Hepatocyte (in vitro differentiated cells): Measurements from ENCODE around the gene LCMT1. TPM values are rescaled to one million over a fixed set of nuclear protein-coding genes. Genes with fewer than 3 reads are reported as not detected.

ENCODE experiments used
- DNase-seq: peaks from one replicate; pipeline ENCODE4 v3.0.0-alpha.2; 2016; ENCODE audit warnings: low spot score
- H2AFZ ChIP-seq: fragments of 200-600 bp; sonication (generic); 2 replicates; pipeline ENCODE4 v1.6.0; 2016; ENCODE audit warnings: antibody characterized with exemption, mild to moderate bottlenecking
- H3K27ac ChIP-seq: fragments of 200-600 bp; sonication (generic); 2 replicates; pipeline ENCODE4 v1.5.1; 2016; ENCODE audit warnings: mild to moderate bottlenecking
- H3K27me3 ChIP-seq: fragments of 200-600 bp; sonication (generic); 2 replicates; pipeline ENCODE4 v1.6.1; 2016
- H3K36me3 ChIP-seq: fragments of 200-600 bp; sonication (generic); replicated peaks from 2 replicates; pipeline ENCODE4 v1.5.1; 2016; ENCODE audit warnings: low read depth; ENCODE audit not compliant: insufficient read depth
- H3K4me1 ChIP-seq: fragments of 200-600 bp; sonication (generic); 2 replicates; pipeline ENCODE4 v1.5.1; 2016; ENCODE audit warnings: mild to moderate bottlenecking, moderate library complexity; ENCODE audit not compliant: insufficient read depth
- H3K4me2 ChIP-seq: fragments of 200-600 bp; sonication (generic); 2 replicates; pipeline ENCODE4 v1.6.0; 2016
- H3K4me3 ChIP-seq: fragments of 200-600 bp; sonication (generic); 2 replicates; pipeline ENCODE4 v1.5.1; 2016; ENCODE audit warnings: mild to moderate bottlenecking
- H3K79me2 ChIP-seq: fragments of 200-600 bp; sonication (generic); 2 replicates; pipeline ENCODE4 v1.6.0; 2017; ENCODE audit warnings: mild to moderate bottlenecking
- H3K9me2 ChIP-seq: fragments of 200-600 bp; sonication (generic); replicated peaks from 2 replicates; pipeline ENCODE4 v1.6.0; 2017; ENCODE audit warnings: mild to moderate bottlenecking; ENCODE audit not compliant: insufficient read depth
- H3K9me3 ChIP-seq: fragments of 200-600 bp; sonication (generic); 2 replicates; pipeline ENCODE4 v1.5.1; 2016; ENCODE audit warnings: low read depth, mild to moderate bottlenecking
- H4K20me1 ChIP-seq: fragments of 200-600 bp; sonication (generic); 2 replicates; pipeline ENCODE4 v1.6.0; 2016; ENCODE audit warnings: mild to moderate bottlenecking; ENCODE audit not compliant: insufficient read depth, poor library complexity, severe bottlenecking
- CTCF ChIP-seq: fragments of 200-600 bp; sonication (generic); IDR thresholded peaks from 2 replicates; pipeline ENCODE4 v1.5.1; 2016; ENCODE audit warnings: antibody characterized with exemption, mild to moderate bottlenecking; ENCODE audit not compliant: poor library complexity
- EZH2 ChIP-seq: fragments of 200-600 bp; sonication (generic); IDR thresholded peaks from 2 replicates; pipeline ENCODE4 v1.6.1; 2016; ENCODE audit warnings: antibody characterized with exemption, mild to moderate bottlenecking, borderline replicate concordance
- EZH2phosphoT487 ChIP-seq: fragments of 200-600 bp; sonication (generic); IDR thresholded peaks from one replicate; pipeline ENCODE4 v1.6.1; 2018; ENCODE audit warnings: antibody characterized with exemption, mild to moderate bottlenecking, low read depth, moderate library complexity; ENCODE audit not compliant: unreplicated experiment, severe bottlenecking
- WGBS: methylation state at CpG from one replicate; pipeline ENCODE4 v1.1.6; 2016; ENCODE audit warnings: low lambda C conversion rate; ENCODE audit errors: missing lambda C conversion rate; 5-methylcytosine and 5-hydroxymethylcytosine counted together
- polyA plus RNA-seq: library from polyadenylated mRNA; unstranded; fragments of >200 nt; fragmentation: Nextera tagmentation; extraction: Ambion mirVana; gene quantifications from 2 replicates; pipeline ENCODE4 v1.2.1, GENCODE V29; 2016
- small RNA-seq: library from RNA; depleted of rRNA; stranded (forward); fragments of <200 nt; gene quantifications from one replicate; pipeline ENCODE3, GENCODE V24; 2014
- total RNA-seq: library from RNA; depleted of rRNA; stranded (reverse); fragments of >200 nt; gene quantifications from 2 replicates; pipeline ENCODE4 v1.2.3, GENCODE V29; 2014

The LCMT1 gene
- total and polyA plus RNA-seq, 2 experiments from 2014 or later = 33.0 to 47.7 TPM

GRCh38 chr16:25223964-25224363 lies 112.4 kb downstream of the LCMT1 start:
- no peak for DNase-seq
- Histone ChIP-seq H3K4me3 (no peak overlapping the region), H3K9me3 (no peaks in the 10 kb centered on the region), H3K4me2 (no peak overlapping the region), H3K27me3 (no peaks in the 10 kb centered on the region), H3K79me2 (no peaks in the 10 kb centered on the region), H4K20me1 (no peaks in the 10 kb centered on the region), H2AFZ (no peak overlapping the region), H3K4me1 (no peaks in the 10 kb centered on the region), H3K9me2 (no peaks in the 10 kb centered on the region), H3K36me3 (no peaks in the 10 kb centered on the region), H3K27ac (no peak overlapping the region)
- WGBS = 90% methylated on average over 6 of the region's 6 CpGs
- TF ChIP-seq EZH2phosphoT487 (no peak), EZH2 (no peak), CTCF (no peak)

GRCh38 chr16:25224731-25225319 lies 113.3 kb downstream of the LCMT1 start:
- Histone ChIP-seq H3K4me3 (no peak overlapping the region), H3K9me3 (no peaks in the 10 kb centered on the region), H3K79me2 (no peaks in the 10 kb centered on the region), H3K36me3 (no peaks in the 10 kb centered on the region), H2AFZ (no peak overlapping the region), H3K9me2 (no peaks in the 10 kb centered on the region), H3K27ac (no peak overlapping the region), H3K4me1 (no peaks in the 10 kb centered on the region), H3K27me3 (no peaks in the 10 kb centered on the region), H3K4me2 (no peak overlapping the region), H4K20me1 (no peaks in the 10 kb centered on the region)
- no peak for TF ChIP-seq EZH2
- no peak for TF ChIP-seq CTCF
- TF ChIP-seq EZH2phosphoT487 = no peak
- WGBS = 80% methylated on average over 7 of the region's 7 CpGs
- DNase-seq = no peak

Small RNAs within 50 kb of the gene (small RNA-seq; reads per million reads assigned to genes)
- gene RN7SL557P = not detected

Other genes with a start within 250 kb of the LCMT1 start
- 41.0 and 50.1 TPM in 2 replicates for gene ARHGAP17, start 96.4 kb upstream of the LCMT1 start, total RNA-seq
- 55.8 and 56.1 TPM in 2 replicates for gene ARHGAP17, start 96.4 kb upstream of the LCMT1 start, polyA plus RNA-seq
- gene AQP8, start 105.2 kb downstream of the LCMT1 start, total RNA-seq = 0.53 and 2.6 TPM in 2 replicates
- 1.2 TPM in 1 of 2 replicates, not detected in the other for gene AQP8, start 105.2 kb downstream of the LCMT1 start, polyA plus RNA-seq
- gene ZKSCAN2, start 146.1 kb downstream of the LCMT1 start, total RNA-seq = 7.6 and 8.0 TPM in 2 replicates
- gene ZKSCAN2, start 146.1 kb downstream of the LCMT1 start, polyA plus RNA-seq = 2.5 and 3.1 TPM in 2 replicates